ENCODE measurements around the gene RPL7L1.

RPL7L1 gene

DNA sequence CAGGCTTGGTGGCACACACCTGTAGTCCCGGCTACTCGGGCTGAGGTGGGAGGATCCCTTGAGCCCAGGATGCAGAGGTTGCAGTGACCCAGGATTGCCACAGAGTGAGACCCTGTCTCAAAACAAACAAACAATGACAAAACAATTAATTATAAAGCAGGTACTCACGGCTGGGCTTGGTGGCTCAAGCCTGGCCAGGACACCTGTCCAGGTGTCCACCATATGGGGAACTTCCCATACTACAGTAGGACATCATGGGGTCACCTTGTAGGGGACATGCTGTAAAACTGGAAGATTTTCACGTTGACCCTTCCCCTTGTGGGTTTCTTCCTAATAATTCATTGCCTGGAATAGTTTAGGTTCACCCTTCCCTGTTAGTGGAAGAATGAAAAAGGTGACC is 30.7 kb upstream of the RPL7L1 start:
- TF ChIP-seq, protein P1, sequence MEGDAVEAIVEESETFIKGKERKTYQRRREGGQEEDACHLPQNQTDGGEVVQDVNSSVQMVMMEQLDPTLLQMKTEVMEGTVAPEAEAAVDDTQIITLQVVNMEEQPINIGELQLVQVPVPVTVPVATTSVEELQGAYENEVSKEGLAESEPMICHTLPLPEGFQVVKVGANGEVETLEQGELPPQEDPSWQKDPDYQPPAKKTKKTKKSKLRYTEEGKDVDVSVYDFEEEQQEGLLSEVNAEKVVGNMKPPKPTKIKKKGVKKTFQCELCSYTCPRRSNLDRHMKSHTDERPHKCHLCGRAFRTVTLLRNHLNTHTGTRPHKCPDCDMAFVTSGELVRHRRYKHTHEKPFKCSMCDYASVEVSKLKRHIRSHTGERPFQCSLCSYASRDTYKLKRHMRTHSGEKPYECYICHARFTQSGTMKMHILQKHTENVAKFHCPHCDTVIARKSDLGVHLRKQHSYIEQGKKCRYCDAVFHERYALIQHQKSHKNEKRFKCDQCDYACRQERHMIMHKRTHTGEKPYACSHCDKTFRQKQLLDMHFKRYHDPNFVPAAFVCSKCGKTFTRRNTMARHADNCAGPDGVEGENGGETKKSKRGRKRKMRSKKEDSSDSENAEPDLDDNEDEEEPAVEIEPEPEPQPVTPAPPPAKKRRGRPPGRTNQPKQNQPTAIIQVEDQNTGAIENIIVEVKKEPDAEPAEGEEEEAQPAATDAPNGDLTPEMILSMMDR (IDR thresholded peaks at IDR 0.05; ENCODE audit: borderline replicate concordance, insufficient read depth, low read depth, low read length): no peak
- H3K4me3 ChIP-seq (ENCODE audit: low read depth, low read length): no peak overlapping the region

DNA sequence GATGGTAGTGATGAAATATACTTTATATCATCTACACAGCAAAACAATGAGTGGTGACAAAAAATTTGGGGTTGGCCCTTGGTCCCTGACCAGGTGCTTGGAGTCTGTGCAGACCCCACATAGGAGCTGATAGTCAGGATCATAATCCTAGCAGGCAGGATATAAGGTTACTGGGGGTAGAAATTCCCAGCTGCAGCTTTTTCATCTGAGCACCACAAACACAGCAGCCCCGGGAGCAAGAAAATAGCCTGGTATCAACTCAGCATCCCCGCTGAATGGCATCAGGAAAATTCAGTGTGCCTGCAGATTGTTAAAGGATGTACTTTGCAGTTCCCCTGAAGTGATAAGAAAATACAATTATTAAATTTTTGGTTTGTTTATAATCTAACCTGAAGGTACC is 27.8 kb upstream of the RPL7L1 start:
- TF ChIP-seq, protein P1 (IDR thresholded peaks at IDR 0.05; ENCODE audit: borderline replicate concordance, insufficient read depth, low read depth, low read length): no peak

GRCh38 chr6:42860036-42860435 is 19.4 kb upstream of the RPL7L1 start:
- H3K4me3 ChIP-seq (ENCODE audit: low read depth, low read length): no peak overlapping the region
- TF ChIP-seq, protein P1 (IDR thresholded peaks at IDR 0.05; ENCODE audit: borderline replicate concordance, insufficient read depth, low read depth, low read length): no peak

More for the DNA sequence above, 27.8 kb upstream of the RPL7L1 start:
- no peak overlapping the region for H3K4me3 ChIP-seq (ENCODE audit: low read depth, low read length)

- TF ChIP-seq, protein P1 (IDR thresholded peaks at IDR 0.05; ENCODE audit: borderline replicate concordance, insufficient read depth, low read depth, low read length): no peak
- H3K4me3 ChIP-seq (ENCODE audit: low read depth, low read length): no peak overlapping the region
Observed at GRCh38 chr6:42860481-42860880, 18.9 kb upstream of the RPL7L1 start.

DNA sequence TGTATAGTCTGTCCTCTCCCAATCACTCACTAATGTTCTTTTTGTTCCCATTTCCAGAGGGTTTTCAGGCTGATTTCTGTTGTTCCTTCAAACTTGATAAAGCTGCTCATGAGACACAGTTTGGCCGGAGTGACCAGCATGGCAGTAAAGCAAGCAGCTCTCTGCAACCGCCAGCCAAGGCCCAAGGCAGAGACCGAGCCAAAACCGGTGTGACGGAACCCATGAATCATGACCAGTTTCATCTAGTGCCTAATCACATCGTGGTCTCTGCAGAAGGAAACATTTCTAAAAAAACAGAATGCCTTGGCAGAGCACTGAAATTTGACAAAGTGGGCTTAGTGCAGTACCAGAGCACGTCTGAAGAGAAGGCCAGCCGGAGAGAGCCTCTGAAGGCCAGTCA is 14.8 kb upstream of the RPL7L1 start:
- TF ChIP-seq, protein P1 (IDR thresholded peaks at IDR 0.05; ENCODE audit: borderline replicate concordance, insufficient read depth, low read depth, low read length): no peak
- no peak overlapping the region for H3K4me3 ChIP-seq (ENCODE audit: low read depth, low read length)

GRCh38 chr6:42870145-42870936 is 9.1 kb upstream of the RPL7L1 start:
- H3K4me3 ChIP-seq (ENCODE audit: low read depth, low read length): no peak overlapping the region
- TF ChIP-seq, protein P1 (IDR thresholded peaks at IDR 0.05; ENCODE audit: borderline replicate concordance, insufficient read depth, low read depth, low read length): no peak

- H3K4me3 ChIP-seq (ENCODE audit: low read depth, low read length): no peak overlapping the region
- TF ChIP-seq, protein P1 (IDR thresholded peaks at IDR 0.05; ENCODE audit: borderline replicate concordance, insufficient read depth, low read depth, low read length): no peak
Observed at GRCh38 chr6:42871711-42872110, 7.7 kb upstream of the RPL7L1 start.
